TTC549 (cell line): ENCODE measurements around the gene SSUH2.
"Not testable (repeated sequence)": the region's sequence is repeated elsewhere in the genome, so short reads cannot be mapped to it uniquely, and the experiment has no call there.

Source experiments
- FAIRE-seq: peaks from 2 replicates; lab custom pipeline; 2012; peaks lifted over from hg19 to GRCh38; lab: Jason Lieb, UNC

SSUH2 gene

GRCh38 chr3:8608791-8609467 lies 35.7 kb downstream of the SSUH2 start:
- no peak for FAIRE-seq

DNA sequence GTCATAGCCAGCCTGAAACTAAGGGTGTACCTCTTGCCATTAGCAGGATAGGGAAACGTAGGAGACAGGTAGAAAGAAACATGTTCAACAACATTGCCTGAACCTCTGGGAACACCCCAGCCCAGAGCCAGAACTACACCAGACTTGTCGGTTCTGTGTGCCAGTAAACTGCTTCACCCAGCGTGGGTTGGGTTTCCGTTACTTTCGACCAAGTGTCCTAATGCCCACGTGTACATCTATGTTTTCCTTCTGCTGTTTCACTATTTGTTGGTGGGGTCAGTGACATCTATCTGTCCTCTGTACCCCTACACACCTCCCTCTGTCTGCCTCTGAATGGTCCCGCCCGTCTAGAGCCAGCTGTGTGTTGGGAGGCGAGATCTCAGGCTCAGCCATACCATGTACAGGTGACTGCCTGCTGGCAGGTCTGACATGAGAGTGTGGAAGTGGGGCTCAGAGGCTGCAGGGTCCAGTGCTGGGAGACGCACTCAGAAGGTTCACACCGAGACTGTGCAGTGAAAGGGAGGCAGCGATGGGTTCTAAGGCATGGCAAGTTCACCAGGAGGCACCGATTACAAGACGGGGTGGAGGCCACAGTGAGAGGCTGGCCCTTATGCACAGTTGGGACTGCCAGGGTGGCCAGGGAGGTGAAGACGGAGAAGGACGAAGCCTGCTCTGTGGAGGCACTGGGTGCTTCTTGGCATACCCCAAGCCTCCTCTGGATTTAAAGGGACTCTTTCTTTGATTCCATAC lies 36.4 kb downstream of the SSUH2 start:
- no peak for FAIRE-seq

DNA sequence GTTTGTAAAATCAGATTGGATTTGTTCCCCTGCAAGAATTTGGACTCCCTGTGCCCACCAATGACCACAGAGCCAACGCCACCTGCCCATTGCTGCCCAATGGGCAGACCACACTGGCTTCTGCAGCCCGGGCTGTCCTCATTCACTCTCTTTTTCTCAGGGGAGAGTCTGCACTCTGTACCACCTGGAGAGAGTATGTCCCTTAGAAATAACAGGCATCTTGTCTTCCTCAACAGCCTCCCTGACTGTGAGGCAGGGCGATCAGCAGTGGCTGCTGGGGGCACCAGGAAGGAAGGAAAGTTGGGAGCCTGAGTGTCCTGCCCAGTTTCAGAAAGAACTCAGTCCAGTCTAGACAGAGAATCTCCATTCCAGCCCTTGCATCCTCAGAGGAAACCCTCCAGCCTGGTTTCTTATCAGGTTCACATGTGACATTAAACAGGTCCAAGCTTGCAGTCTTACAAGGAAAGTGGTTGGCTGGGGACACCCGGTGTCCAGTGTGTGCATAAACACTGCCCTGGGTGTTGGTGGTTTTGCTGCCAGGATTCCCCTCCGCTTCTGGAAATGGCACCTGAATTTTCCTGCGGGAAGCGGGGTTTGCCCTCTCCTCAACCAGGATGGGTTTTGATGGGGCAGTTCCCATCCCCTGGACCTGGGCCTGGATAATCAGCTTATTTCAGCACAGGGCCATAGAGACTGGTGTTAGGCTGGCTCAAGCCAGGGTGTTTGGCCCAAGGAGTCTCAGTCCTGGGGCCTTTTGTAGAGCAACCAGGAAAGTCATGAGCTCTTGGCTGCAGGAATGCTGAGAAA lies 37.2 kb downstream of the SSUH2 start:
- no peak for FAIRE-seq

GRCh38 chr3:8606701-8607231 lies 37.8 kb downstream of the SSUH2 start:
- FAIRE-seq = no peak

GRCh38 chr3:8604988-8605387 lies 39.6 kb downstream of the SSUH2 start:
- no peak for FAIRE-seq

- FAIRE-seq = no peak
Observed at GRCh38 chr3:8604006-8604405, 40.6 kb downstream of the SSUH2 start.

- no peak for FAIRE-seq
Observed at GRCh38 chr3:8603115-8603710, 41.4 kb downstream of the SSUH2 start.

GRCh38 chr3:8600457-8600856 lies 44.1 kb downstream of the SSUH2 start:
- no peak for FAIRE-seq

DNA sequence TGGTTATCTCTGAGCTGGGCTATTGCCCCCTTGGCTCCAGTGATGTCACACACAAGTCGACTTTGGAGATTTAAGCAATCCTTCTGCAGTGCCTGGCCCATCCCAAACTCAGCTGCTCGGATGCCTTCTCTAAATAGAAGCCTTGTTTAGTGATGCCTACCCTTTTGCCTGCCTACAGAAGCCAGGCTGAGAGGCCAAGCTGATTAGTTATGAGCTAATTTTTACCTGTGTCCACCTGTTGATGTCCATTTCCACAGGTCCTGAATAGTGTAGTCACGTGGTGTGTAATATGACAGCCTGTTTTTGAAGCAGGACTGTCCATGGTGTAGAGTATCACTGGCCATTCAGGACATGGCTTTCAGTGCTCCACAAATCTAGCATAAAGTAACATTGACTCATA lies 45.5 kb downstream of the SSUH2 start:
- FAIRE-seq = no peak

GRCh38 chr3:8597219-8597853 lies 47.3 kb downstream of the SSUH2 start:
- no peak for FAIRE-seq

- FAIRE-seq = no peak
Observed at GRCh38 chr3:8596321-8597218, 48.0 kb downstream of the SSUH2 start.

GRCh38 chr3:8595695-8596115 lies 48.9 kb downstream of the SSUH2 start:
- FAIRE-seq = no peak

DNA sequence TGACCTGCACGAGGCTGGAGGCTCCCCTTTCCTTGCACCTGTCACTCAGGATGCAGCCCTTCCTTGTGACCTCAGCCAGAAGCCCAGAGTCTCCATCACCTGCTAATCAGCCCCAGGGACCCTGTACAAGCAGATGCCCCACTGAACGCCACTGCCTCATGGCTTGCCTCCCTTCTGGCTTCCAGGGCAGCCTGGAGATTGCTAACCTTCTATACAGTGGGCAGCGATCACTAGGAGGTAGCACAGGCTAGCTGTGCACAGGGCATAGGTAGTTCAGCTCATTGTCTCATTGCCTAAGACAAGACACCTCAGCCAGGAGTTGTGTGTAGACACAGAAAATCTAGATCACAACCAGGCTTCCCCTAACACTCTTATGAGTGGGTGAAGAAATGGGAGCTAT lies 49.3 kb downstream of the SSUH2 start:
- FAIRE-seq = no peak

DNA sequence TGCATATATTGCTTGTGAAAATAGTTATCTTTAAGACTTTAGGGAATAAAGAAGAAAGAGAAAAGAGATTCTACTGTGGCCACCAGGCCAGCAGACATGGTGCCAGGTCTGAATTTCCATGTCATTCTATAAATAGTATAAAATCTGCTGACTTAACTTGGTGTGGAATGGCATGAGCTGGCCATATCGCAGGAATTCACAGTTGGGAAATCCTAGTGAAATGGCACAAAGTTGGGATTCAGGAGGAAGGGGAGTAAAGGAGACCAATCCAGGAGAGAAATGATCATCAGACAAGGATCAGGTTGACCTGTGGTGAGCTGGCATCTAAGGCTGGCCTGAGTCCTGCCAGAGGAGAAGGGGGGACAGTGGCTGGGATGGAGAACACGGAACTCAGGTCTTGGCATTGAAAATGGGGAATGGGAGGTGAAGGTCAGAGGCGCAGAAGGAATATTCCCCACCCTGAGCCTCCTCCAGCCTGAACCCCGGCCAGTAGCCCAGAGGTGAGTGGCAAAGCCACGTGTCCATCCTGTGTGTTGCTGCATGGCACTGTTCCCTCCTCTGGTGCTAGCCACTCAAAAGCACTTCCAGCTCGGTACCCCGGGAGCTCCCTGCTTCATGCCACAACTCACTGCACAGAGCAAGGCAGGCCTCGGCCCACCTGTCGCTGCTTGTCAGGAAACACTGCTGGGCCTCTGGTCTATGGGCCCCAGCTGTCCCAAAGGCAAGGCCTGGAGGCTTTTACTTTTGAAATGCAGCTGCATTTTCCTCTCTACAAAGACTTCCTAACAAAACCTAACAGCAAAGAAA lies 51.4 kb downstream of the SSUH2 start:
- no peak for FAIRE-seq

- no peak for FAIRE-seq
Observed at GRCh38 chr3:8589880-8590556, 54.6 kb downstream of the SSUH2 start.

DNA sequence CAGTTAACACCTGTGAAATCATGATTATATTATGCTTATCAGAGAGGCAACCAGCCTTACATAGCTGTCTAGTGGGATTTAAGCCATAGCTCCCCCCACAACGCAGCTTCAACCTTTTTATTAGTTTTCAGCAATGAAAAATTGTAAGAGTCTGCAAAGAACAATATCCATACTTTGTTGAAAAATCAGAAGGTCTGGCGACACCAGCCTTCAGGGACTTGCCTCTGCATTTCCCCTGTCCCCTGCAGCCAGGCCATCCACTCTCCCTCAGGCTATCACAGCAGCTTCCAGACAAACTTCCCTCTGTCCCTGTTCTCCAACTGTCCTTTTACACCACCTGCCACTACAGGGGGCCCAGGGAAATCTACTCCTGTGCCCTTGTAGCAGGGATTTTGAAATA lies 59.9 kb downstream of the SSUH2 start:
- FAIRE-seq = no peak

GRCh38 chr3:8581806-8582445 lies 62.7 kb downstream of the SSUH2 start:
- FAIRE-seq = no peak

DNA sequence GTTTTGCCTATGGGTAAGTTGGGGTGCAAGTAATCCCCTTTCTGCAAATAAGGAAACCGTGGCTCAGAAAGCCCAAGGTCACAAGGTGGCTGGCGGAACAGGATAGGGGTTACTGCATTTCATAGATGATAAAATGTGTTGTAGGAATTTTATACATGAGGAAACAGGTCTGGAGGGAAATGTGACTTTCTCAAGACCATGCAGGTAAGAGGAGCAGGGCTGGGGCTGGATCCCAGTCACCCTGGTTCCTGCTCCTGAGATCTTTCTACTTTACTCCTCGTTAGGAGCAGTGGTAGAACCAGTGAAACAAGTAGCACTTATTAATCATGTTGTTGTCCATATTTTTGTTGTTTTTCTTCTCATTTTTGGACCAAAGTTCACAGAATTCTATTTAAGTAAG lies 63.2 kb downstream of the SSUH2 start:
- no peak for FAIRE-seq

DNA sequence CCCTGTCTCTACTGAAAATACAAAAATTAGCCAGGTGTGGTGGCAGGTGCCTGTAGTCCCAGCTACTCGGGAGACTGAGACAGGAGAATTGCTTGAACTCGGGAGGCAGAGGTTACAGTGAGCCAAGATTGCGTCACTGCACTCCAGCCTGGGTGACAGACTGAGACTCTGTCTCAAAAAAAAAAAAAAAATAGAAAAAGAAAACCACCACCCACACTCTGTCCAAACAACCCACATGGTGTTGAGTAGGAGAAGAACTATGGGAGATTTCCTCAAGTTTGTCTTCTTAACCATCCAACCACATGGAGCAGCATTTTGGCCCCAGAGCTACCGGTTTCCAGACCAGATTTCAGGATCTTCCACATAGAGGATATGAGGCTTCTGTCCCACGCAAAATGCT lies 64.2 kb downstream of the SSUH2 start:
- not testable (repeated sequence) for FAIRE-seq
